ENCODE results near the gene PCDHA1.

Gene PCDHA1

DNA sequence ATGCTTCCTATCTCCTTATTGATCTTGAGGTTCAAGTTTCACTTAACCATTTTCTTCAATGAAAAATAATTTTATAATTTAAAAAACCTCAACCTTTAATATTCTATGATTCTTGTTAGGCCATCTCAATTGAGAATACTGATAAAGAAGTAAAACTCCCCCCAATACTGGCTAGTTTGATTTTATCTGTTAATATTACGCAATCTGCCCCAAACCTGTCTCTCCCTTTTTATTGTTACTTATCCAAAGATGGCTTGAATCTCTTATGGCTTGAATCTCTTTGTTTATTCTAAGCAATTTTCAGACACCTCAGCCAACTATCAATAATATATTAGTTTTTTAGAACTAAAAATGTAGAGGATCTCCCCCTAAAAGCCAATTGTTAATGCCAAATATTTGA is 176.2 kb downstream of the PCDHA1 start:
- no peak for DNase-seq (ENCODE audit: low spot score)
- in situ Hi-C loops (cut with MboI; ENCODE audit: low pct_unique_long_range_greater_than_20kb, low sequenced_read_pairs, unreplicated experiment): no loop called here
- TF ChIP-seq, protein P1, sequence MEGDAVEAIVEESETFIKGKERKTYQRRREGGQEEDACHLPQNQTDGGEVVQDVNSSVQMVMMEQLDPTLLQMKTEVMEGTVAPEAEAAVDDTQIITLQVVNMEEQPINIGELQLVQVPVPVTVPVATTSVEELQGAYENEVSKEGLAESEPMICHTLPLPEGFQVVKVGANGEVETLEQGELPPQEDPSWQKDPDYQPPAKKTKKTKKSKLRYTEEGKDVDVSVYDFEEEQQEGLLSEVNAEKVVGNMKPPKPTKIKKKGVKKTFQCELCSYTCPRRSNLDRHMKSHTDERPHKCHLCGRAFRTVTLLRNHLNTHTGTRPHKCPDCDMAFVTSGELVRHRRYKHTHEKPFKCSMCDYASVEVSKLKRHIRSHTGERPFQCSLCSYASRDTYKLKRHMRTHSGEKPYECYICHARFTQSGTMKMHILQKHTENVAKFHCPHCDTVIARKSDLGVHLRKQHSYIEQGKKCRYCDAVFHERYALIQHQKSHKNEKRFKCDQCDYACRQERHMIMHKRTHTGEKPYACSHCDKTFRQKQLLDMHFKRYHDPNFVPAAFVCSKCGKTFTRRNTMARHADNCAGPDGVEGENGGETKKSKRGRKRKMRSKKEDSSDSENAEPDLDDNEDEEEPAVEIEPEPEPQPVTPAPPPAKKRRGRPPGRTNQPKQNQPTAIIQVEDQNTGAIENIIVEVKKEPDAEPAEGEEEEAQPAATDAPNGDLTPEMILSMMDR (IDR thresholded peaks at IDR 0.05; ENCODE audit: extremely low read depth, insufficient read depth, missing control alignments): no peak

DNA sequence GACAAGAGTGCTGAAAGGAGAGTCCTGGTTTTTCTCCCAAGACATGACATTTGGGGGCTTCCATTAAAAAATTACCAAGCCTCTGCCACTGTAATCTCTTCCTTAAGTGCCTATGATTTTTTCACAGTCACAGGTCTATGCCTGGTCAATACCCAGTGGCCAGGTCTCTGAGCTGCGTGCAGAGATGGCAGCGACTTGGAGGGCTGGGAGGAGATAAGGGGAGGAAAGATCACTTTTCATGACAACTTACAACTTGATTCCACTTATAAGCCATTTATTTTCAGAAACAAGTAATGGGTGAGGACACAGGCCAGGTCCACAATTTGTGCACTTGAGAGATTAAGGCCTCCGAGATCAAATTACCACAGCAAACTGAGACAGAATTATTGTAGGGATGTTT is 178.4 kb downstream of the PCDHA1 start:
- in situ Hi-C loops (cut with MboI; ENCODE audit: low pct_unique_long_range_greater_than_20kb, low sequenced_read_pairs, unreplicated experiment): no loop called here
- TF ChIP-seq, protein P1 (IDR thresholded peaks at IDR 0.05; ENCODE audit: extremely low read depth, insufficient read depth, missing control alignments): no peak
- DNase-seq (ENCODE audit: low spot score): no peak

DNA sequence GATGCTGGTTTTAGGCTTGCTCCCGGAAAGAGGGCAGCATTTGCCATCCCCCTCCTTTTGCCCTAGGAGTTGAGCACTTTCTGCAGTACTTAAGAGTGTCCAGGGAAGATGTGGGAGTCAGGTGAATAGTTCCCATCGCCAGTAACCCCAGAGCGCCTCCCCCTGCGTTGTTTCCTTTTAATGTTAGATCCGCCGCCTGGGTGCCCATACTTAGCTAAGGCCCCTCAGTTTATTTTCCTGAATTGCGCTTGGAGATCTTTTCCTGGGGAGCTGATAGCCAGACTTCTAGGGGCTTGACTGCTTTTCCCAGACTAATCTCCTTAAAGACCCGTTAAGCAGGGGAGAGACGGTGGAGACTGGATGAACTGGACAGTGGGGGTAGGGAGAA is 180.0 kb downstream of the PCDHA1 start:
- DNase-seq (ENCODE audit: low spot score): no peak
- TF ChIP-seq, protein P1 (IDR thresholded peaks at IDR 0.05; ENCODE audit: extremely low read depth, insufficient read depth, missing control alignments): no peak

DNA sequence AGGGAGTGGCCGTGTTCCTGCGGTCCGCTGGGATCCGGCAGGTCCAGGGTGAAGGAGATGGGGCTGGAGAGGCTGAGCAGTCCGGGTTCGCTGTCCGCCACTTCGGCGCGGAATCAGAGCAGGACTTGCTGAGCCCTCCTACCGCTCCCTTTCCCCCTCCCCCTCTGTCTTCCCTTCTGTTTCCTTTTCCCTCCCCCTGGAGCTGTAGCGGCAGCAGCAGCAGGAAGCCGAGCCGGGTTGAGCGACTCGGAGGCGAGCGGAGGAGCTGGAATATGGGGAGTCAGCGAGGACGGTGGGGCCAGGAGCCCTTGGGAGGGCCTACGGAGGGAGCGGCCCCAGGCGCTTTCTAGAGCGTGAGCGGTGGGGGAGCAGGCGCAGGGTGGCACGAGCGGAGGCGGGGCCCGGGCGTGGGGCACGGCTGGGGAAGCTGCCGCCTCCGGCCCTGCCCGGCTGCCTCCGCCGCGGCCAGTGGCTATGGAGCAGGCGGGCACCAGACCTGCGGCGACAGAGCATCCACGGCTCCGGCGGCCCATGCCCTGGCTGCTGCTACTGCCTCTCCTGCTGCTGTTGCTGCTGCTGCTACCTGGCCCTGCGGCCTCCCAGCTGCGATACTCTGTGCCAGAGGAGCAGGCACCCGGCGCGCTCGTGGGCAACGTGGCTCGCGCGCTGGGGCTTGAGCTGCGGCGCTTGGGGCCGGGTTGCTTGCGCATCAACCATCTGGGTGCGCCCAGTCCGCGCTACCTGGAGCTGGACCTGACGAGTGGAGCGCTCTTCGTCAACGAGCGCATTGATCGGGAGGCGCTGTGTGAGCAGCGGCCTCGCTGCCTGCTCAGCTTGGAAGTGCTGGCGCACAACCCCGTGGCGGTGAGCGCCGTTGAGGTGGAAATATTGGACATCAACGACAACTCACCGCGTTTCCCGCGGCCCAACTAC is 180.6 kb downstream of the PCDHA1 start, which contains the start of gene PCDHAC2:
Gene PCDHAC2, plus strand, starts transcription at position 184 of the 933 bp plus-strand sequence. Its CDS starts 291 bp downstream, at position 475.
- DNase-seq (ENCODE audit: low spot score): no peak

More for the DNA sequence above, 180.0 kb downstream of the PCDHA1 start:
- in situ Hi-C loops (cut with MboI; ENCODE audit: low pct_unique_long_range_greater_than_20kb, low sequenced_read_pairs, unreplicated experiment): no loop called here

DNA sequence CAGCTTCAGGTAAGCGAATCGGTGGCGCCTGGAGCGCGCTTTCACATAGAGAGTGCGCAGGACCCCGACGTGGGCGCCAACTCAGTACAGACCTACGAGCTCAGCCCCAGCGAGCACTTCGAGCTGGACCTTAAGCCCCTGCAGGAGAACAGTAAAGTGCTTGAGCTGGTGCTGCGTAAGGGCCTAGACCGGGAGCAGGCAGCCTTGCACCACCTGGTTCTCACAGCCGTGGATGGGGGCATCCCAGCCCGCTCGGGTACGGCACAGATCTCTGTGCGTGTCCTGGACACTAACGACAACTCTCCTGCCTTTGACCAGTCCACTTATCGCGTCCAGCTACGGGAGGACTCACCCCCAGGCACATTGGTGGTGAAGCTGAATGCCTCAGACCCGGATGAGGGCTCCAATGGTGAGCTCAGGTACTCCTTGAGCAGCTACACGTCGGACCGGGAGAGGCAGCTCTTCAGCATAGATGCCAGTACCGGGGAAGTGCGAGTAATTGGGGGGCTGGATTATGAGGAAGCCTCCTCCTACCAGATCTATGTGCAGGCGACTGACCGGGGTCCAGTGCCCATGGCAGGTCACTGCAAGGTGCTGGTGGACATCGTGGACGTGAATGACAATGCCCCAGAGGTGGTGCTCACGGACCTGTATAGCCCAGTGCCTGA is 181.4 kb downstream of the PCDHA1 start:
- no peak for DNase-seq (ENCODE audit: low spot score)
- TF ChIP-seq, protein P1 (IDR thresholded peaks at IDR 0.05; ENCODE audit: extremely low read depth, insufficient read depth, missing control alignments): no peak

More for the DNA sequence above, 180.6 kb downstream of the PCDHA1 start, which contains the start of gene PCDHAC2:
- TF ChIP-seq, protein P1 (IDR thresholded peaks at IDR 0.05; ENCODE audit: extremely low read depth, insufficient read depth, missing control alignments): no peak
- in situ Hi-C loops (cut with MboI; ENCODE audit: low pct_unique_long_range_greater_than_20kb, low sequenced_read_pairs, unreplicated experiment): no loop called here

DNA sequence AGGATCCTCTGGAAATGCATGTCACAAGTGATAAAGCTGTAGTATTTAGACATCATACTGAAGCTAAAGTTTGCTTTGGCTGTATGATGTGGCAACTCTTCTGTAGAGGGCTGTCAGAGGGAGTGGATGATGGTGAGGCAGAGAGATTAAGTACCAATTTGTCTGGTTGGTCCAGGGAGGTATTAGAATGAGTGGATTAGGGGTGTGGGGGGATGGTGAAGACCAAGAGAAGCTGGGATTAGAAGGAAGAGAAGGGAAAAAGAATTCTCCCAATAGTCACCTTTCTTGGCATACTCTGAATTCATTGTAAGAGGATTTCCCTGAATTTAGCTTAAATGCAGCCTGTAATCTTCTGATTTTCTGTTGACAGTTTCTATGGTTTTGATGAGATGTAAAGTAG is 183.9 kb downstream of the PCDHA1 start:
- DNase-seq (ENCODE audit: low spot score): no peak
- TF ChIP-seq, protein P1 (IDR thresholded peaks at IDR 0.05; ENCODE audit: extremely low read depth, insufficient read depth, missing control alignments): no peak
- in situ Hi-C loops (cut with MboI; ENCODE audit: low pct_unique_long_range_greater_than_20kb, low sequenced_read_pairs, unreplicated experiment): no loop called here

More for the DNA sequence above, 181.4 kb downstream of the PCDHA1 start:
- in situ Hi-C loops (cut with MboI; ENCODE audit: low pct_unique_long_range_greater_than_20kb, low sequenced_read_pairs, unreplicated experiment): no loop called here

All from GM13977 (cell line).